NCI-H2029 treated with DMSO at 0.1 percent for 48 hours (cell line): ENCODE measurements around the gene GPR3.
"Not testable (repeated sequence)": the region's sequence is repeated elsewhere in the genome, so short reads cannot be mapped to it uniquely, and the experiment has no call there.

Experiments
- DNase-seq: peaks from one replicate; lab custom pipeline; 2025; lab: John Stamatoyannopoulos, UW

GPR3 gene

GRCh38 chr1:27428316-27429028, 36.0 kb downstream of the GPR3 start:
- no peak for DNase-seq

- DNase-seq: no peak
Measured at GRCh38 chr1:27429029-27429425, 36.6 kb downstream of the GPR3 start.

- DNase-seq: no peak
Measured at GRCh38 chr1:27430903-27431600, 38.6 kb downstream of the GPR3 start.

GRCh38 chr1:27431601-27431940, 39.1 kb downstream of the GPR3 start:
- no peak for DNase-seq

GRCh38 chr1:27432725-27433124, 40.3 kb downstream of the GPR3 start:
- not testable (repeated sequence) for DNase-seq

GRCh38 chr1:27433706-27434105, 41.3 kb downstream of the GPR3 start:
- DNase-seq: no peak

- DNase-seq: no peak
Measured at GRCh38 chr1:27435566-27436203, 43.3 kb downstream of the GPR3 start.

GRCh38 chr1:27436204-27437159, 44.1 kb downstream of the GPR3 start:
- no peak for DNase-seq

GRCh38 chr1:27438621-27439061, 46.2 kb downstream of the GPR3 start:
- no peak for DNase-seq

- no peak for DNase-seq
Measured at GRCh38 chr1:27439150-27439549, 46.7 kb downstream of the GPR3 start.

- DNase-seq: no peak
Measured at GRCh38 chr1:27444632-27445031, 52.2 kb downstream of the GPR3 start.
